ENCODE data around the gene YPEL2. TPM values are rescaled to one million over a fixed set of nuclear protein-coding genes. Genes with fewer than 3 reads are reported as not detected.

YPEL2 gene
- polyA plus RNA-seq, 1 of the 3 experiments (the other 2 are of a cell fraction), result 3.2 TPM

DNA sequence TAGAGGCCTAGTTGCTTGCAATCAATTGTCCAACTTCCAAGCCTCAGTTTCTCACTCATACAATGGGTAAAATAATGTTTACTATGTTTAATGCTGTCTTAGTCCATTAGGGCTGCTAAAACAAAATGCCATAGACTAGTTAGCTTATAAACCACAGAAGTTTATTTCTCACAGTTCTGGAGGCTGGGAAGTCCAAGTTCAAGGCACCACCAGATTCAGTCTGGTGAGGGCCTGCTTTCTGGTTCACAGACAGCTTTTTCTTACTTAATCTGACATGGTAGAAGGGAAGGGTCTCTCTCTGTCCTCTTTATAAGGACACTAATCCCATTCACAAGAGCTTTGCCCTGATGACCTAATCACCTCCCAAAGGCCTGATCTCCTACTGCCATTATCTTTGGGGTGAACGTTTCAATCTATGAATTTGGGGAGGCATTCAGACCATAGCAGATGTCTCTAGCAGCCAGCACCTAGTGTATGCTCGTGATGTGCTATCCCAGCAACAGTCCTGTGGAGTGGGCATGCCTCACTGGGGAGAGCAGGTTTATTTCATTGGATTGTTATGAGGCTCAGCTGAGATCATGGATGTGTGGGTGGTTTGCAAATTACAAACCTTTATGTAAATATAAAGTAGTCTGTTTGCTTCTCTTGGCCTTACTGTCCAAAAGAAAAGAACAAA, 25.2 kb downstream of the YPEL2 start (continued):
- TF ChIP-seq, protein P1, sequence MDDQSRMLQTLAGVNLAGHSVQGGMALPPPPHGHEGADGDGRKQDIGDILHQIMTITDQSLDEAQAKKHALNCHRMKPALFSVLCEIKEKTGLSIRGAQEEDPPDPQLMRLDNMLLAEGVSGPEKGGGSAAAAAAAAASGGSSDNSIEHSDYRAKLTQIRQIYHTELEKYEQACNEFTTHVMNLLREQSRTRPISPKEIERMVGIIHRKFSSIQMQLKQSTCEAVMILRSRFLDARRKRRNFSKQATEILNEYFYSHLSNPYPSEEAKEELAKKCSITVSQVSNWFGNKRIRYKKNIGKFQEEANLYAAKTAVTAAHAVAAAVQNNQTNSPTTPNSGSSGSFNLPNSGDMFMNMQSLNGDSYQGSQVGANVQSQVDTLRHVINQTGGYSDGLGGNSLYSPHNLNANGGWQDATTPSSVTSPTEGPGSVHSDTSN (IDR thresholded peaks at IDR 0.05), result no peak

DNA sequence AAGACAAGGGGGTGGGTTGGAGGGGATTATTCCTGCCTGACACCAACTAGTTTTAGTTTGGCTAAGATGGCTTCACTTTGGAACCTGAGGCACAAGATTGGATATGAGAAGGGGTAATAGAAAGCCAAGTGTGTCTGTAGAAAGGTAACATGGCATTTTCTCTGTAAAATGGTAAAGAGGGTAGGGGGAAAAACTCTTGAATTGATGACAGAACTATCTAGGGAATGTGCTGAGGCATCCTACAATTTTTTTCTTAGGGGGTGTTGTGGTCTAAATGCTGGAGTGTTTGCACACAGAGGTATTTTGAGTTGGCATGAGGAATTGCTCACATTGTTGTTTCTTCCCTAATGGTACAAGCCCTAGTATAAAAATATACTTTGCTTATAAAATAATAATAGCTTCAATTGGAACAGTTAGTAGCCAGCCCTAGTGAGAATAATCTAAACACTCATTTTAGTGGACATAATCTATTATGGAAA, 25.8 kb downstream of the YPEL2 start:
- H3K4me1 ChIP-seq (ENCODE audit: control insufficient read depth in 1 of 2, insufficient read depth in 2 of 2, low read depth in 1 of 2, low read length in 1 of 2), result peaks cover 17 to 36% of the 10 kb centered on the region in 2 experiments
- POLR2A ChIA-PET, result no interaction called here
- no peak for DNase-seq
- no peak overlapping the region for H3K4me3 ChIP-seq (ENCODE audit: low read depth in 2 of 2, low read length in 1 of 2)
- CTCF ChIA-PET, result interaction anchor here (0.8 to 2.7 kb wide), 5 partner anchors 14 to 68 kb away, joined by 3 to 15 read pairs (median 4); no protein-coding TSS in a partner anchor
- peaks cover 19% of the 10 kb centered on the region for H3K79me2 ChIP-seq (ENCODE audit: insufficient read depth)
- no peaks in the 10 kb centered on the region for H3K9me2 ChIP-seq
- no peak overlapping the region for H2AFZ ChIP-seq (ENCODE audit: low read depth)
- TF ChIP-seq JUND (IDR thresholded peaks at IDR 0.05) (no peak), SIN3A (IDR thresholded peaks at IDR 0.05; ENCODE audit: borderline replicate concordance, low read depth, low read length) (no peak), FOXJ3 (CRISPR knock-in tag; IDR thresholded peaks at IDR 0.05) (no peak), RFX5 (IDR thresholded peaks at IDR 0.05; ENCODE audit: low read length) (no peak), POLR2AphosphoS5 (IDR thresholded peaks at IDR 0.05; ENCODE audit: low read depth, low read length) (no peak), TEAD4 (IDR thresholded peaks at IDR 0.05; ENCODE audit: borderline replicate concordance, insufficient read depth) (no peak), FOXM1 (IDR thresholded peaks at IDR 0.05; ENCODE audit: low read depth) (no peak)
- TF ChIP-seq, protein P2, sequence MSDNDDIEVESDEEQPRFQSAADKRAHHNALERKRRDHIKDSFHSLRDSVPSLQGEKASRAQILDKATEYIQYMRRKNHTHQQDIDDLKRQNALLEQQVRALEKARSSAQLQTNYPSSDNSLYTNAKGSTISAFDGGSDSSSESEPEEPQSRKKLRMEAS (IDR thresholded peaks at IDR 0.05; ENCODE audit: low read depth), result no peak
- no peaks in the 10 kb centered on the region; the same call in 1 of the 2 replicates for H4K20me1 ChIP-seq (ENCODE audit: insufficient read depth)
- H3K9me3 ChIP-seq, result no peaks in the 10 kb centered on the region
- H3K36me3 ChIP-seq (replicated peaks in 1 of 2; ENCODE audit: control insufficient read depth in 1 of 2, insufficient read depth in 2 of 2, low read length in 1 of 2), result peaks cover 2 to 5% of the 10 kb centered on the region in 2 experiments
- H3K9ac ChIP-seq, result peak overlapping the region; percentile 37; the same call in 1 of the 2 replicates
- H3F3A ChIP-seq (replicated peaks; ENCODE audit: insufficient read depth), result peaks cover 47% of the 10 kb centered on the region
- peak overlapping the region; percentile 51 for H3K4me2 ChIP-seq
- H3K27ac ChIP-seq (ENCODE audit: low read depth in 2 of 2, low read length in 1 of 2), result peak overlapping the region; percentile 23 to 87; a peak in 3 of 4 replicates
- H3K27me3 ChIP-seq (ENCODE audit: insufficient read depth), result no peaks in the 10 kb centered on the region

DNA sequence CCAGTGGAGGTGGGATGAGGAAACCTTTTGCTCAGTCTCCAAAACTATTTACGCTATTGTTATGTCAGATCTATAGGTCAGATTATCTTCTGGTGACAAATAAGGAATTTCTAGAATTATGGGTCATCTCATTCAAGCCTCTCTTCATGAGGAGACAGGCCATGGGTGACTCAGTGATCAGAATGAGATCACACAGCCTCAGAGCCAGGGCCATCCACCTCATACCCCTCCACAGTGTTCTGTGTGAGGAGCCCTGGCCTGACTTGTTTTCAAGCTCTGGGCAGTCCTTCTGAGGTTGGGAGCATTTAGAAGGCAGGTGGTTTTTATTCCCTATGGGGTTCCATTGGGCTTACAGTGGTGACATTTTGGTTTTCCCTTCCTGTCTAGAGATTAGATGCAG, 26.5 kb downstream of the YPEL2 start:
- no peak overlapping the region for H3K4me3 ChIP-seq (ENCODE audit: low read depth in 2 of 2, low read length in 1 of 2)
- H3K9me2 ChIP-seq, result no peaks in the 10 kb centered on the region
- H3K79me2 ChIP-seq (ENCODE audit: insufficient read depth), result peaks cover 19% of the 10 kb centered on the region
- DNase-seq, result no peak
- peaks cover 2 to 5% of the 10 kb centered on the region in 2 experiments for H3K36me3 ChIP-seq (replicated peaks in 1 of 2; ENCODE audit: control insufficient read depth in 1 of 2, insufficient read depth in 2 of 2, low read length in 1 of 2)
- no peaks in the 10 kb centered on the region for H3K9me3 ChIP-seq
- no peaks in the 10 kb centered on the region; the same call in 1 of the 2 replicates for H4K20me1 ChIP-seq (ENCODE audit: insufficient read depth)
- H3K27me3 ChIP-seq (ENCODE audit: insufficient read depth), result no peaks in the 10 kb centered on the region
- 29% methylated on average over 1 of the region's 1 CpG for WGBS (ENCODE audit: low lambda C conversion rate)
- H3F3A ChIP-seq (replicated peaks; ENCODE audit: insufficient read depth), result peaks cover 54% of the 10 kb centered on the region
- ChIA-PET POLR2A (no interaction called here), CTCF (interaction anchor here (0.9 to 1.1 kb wide), 3 partner anchors 29 to 68 kb away, joined by 3 to 5 read pairs (median 4); no protein-coding TSS in a partner anchor)
- H3K4me2 ChIP-seq, result peak overlapping the region; percentile 51
- peak overlapping the region; percentile 37; the same call in 1 of the 2 replicates for H3K9ac ChIP-seq
- peak overlapping the region; percentile 17 to 87; a peak in 3 of 4 replicates for H3K27ac ChIP-seq (ENCODE audit: low read depth in 2 of 2, low read length in 1 of 2)
- no peak overlapping the region for H2AFZ ChIP-seq (ENCODE audit: low read depth)
- H3K4me1 ChIP-seq (ENCODE audit: control insufficient read depth in 1 of 2, insufficient read depth in 2 of 2, low read depth in 1 of 2, low read length in 1 of 2), result peaks cover 20 to 36% of the 10 kb centered on the region in 2 experiments
- TF ChIP-seq FOXM1 (IDR thresholded peaks at IDR 0.05; ENCODE audit: low read depth) (no peak), TCF12 (IDR thresholded peaks at IDR 0.05) (peak; percentile 86), GABPA (IDR thresholded peaks at IDR 0.05; ENCODE audit: low read depth) (no peak), EP300 (IDR thresholded peaks at IDR 0.05; ENCODE audit: borderline replicate concordance in 1 of 2, low read depth in 1 of 2, low read length in 1 of 2) (peak in 1 of 2 experiments; percentile 72; a peak in 2 of 4 replicates), GATA2 (CRISPR knock-in tag; IDR thresholded peaks at IDR 0.05) (no peak), SIN3A (IDR thresholded peaks at IDR 0.05; ENCODE audit: borderline replicate concordance, low read depth, low read length) (0 out of 2 replicates have a peak, but pooled peaks have one; percentile 30), SMC3 (IDR thresholded peaks at IDR 0.05; ENCODE audit: low read depth, low read length) (no peak), RAD21 (IDR thresholded peaks at IDR 0.05; ENCODE audit: low read length) (no peak), EZH2phosphoT487 (IDR thresholded peaks at IDR 0.05; ENCODE audit: borderline replicate concordance, low read depth) (no peak), RXRA (IDR thresholded peaks at IDR 0.05; ENCODE audit: borderline replicate concordance, low read depth) (peak; percentile 61; the same call in 1 of the 2 replicates), FOXJ3 (CRISPR knock-in tag; IDR thresholded peaks at IDR 0.05) (no peak), YY1 (IDR thresholded peaks at IDR 0.05; ENCODE audit: low read depth) (no peak), TAF1 (IDR thresholded peaks at IDR 0.05; ENCODE audit: borderline replicate concordance, low read depth, low read length) (no peak), MEF2A (IDR thresholded peaks at IDR 0.05; ENCODE audit: borderline replicate concordance, low read depth) (peak; percentile 67; the same call in 1 of the 2 replicates), CHD2 (IDR thresholded peaks at IDR 0.05; ENCODE audit: low read length, partially characterized antibody) (no peak), JUND (IDR thresholded peaks at IDR 0.05) (peak; percentile 89), TEAD4 (IDR thresholded peaks at IDR 0.05; ENCODE audit: borderline replicate concordance, insufficient read depth) (peak; percentile 59; the same call in 1 of the 2 replicates)
- TF ChIP-seq, protein P3, sequence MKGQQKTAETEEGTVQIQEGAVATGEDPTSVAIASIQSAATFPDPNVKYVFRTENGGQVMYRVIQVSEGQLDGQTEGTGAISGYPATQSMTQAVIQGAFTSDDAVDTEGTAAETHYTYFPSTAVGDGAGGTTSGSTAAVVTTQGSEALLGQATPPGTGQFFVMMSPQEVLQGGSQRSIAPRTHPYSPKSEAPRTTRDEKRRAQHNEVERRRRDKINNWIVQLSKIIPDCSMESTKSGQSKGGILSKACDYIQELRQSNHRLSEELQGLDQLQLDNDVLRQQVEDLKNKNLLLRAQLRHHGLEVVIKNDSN (IDR thresholded peaks at IDR 0.05; ENCODE audit: borderline replicate concordance, low read depth), result no peak
- TF ChIP-seq, protein P1 (IDR thresholded peaks at IDR 0.05), result peak; percentile 80

Measured in SK-N-SH (cell line).